GM19328 (cell line): Measurements from ENCODE around the gene ERGIC1.
"Not testable (repeated sequence)": the region's sequence is repeated elsewhere in the genome, so short reads cannot be mapped to it uniquely, and the experiment has no call there.

Source experiments
- ATAC-seq: cut with Tn5 transposase; IDR thresholded peaks from one replicate; pipeline ENCODE4 v1.9.1; 2021; ENCODE audit warnings: mild to moderate bottlenecking, moderate library complexity; ENCODE audit not compliant: unreplicated experiment

ERGIC1 gene

GRCh38 chr5:172862165-172862801 is 28.2 kb downstream of the ERGIC1 start:
- ATAC-seq, result no peak

GRCh38 chr5:172864171-172864570 is 30.1 kb downstream of the ERGIC1 start:
- not testable (repeated sequence) for ATAC-seq

- ATAC-seq, result no peak
Observed at GRCh38 chr5:172864747-172865146, 30.7 kb downstream of the ERGIC1 start.

- no peak for ATAC-seq
Observed at GRCh38 chr5:172866378-172866777, 32.3 kb downstream of the ERGIC1 start.

- ATAC-seq, result no peak
Observed at GRCh38 chr5:172866802-172867748, 33.0 kb downstream of the ERGIC1 start.

GRCh38 chr5:172867761-172868435 is 33.8 kb downstream of the ERGIC1 start:
- ATAC-seq, result no peak

- ATAC-seq, result no peak
Observed at GRCh38 chr5:172868436-172868923, 34.4 kb downstream of the ERGIC1 start.

- ATAC-seq, result no peak
Observed at GRCh38 chr5:172868924-172869591, 35.0 kb downstream of the ERGIC1 start.

GRCh38 chr5:172869691-172870090 is 35.6 kb downstream of the ERGIC1 start:
- no peak for ATAC-seq

GRCh38 chr5:172870291-172870714 is 36.3 kb downstream of the ERGIC1 start:
- no peak for ATAC-seq

GRCh38 chr5:172870715-172871461 is 36.8 kb downstream of the ERGIC1 start:
- ATAC-seq, result no peak

GRCh38 chr5:172871536-172871935 is 37.5 kb downstream of the ERGIC1 start:
- no peak for ATAC-seq

GRCh38 chr5:172871982-172872381 is 37.9 kb downstream of the ERGIC1 start:
- ATAC-seq, result no peak

- ATAC-seq, result no peak
Observed at GRCh38 chr5:172872997-172873491, 39.0 kb downstream of the ERGIC1 start.

- no peak for ATAC-seq
Observed at GRCh38 chr5:172873513-172873912, 39.5 kb downstream of the ERGIC1 start.

GRCh38 chr5:172874647-172875504 is 40.8 kb downstream of the ERGIC1 start:
- no peak for ATAC-seq

GRCh38 chr5:172875505-172876279 is 41.6 kb downstream of the ERGIC1 start:
- no peak for ATAC-seq

GRCh38 chr5:172876578-172876977 is 42.5 kb downstream of the ERGIC1 start:
- ATAC-seq, result no peak
